Neural progenitor cell (in vitro differentiated cells): Measurements from ENCODE around the gene SACS. TPM values are rescaled to one million over a fixed set of nuclear protein-coding genes. Genes with fewer than 3 reads are reported as not detected.
"Not testable (repeated sequence)": the region's sequence is repeated elsewhere in the genome, so short reads cannot be mapped to it uniquely, and the experiment has no call there.

Experiments used
- DNase-seq: peaks from one replicate; pipeline ENCODE4 v3.0.0-alpha.2; 2016; ENCODE audit warnings: low spot score
- H2AFZ ChIP-seq: fragments of 200-600 bp; sonication (generic); replicated peaks from 2 replicates; pipeline ENCODE4 v1.6.1; 2016; ENCODE audit warnings: antibody characterized with exemption
- H3F3A ChIP-seq: fragments of 200-600 bp; sonication (generic); 2 replicates; pipeline ENCODE4 v1.6.1; 2016; ENCODE audit warnings: antibody characterized with exemption, low read depth
- H3K27ac ChIP-seq: fragments of 200-600 bp; sonication (generic); 2 replicates; pipeline ENCODE4 v1.5.1; 2016; ENCODE audit warnings: mild to moderate bottlenecking
- H3K27me3 ChIP-seq: fragments of 200-600 bp; sonication (generic); 2 replicates; pipeline ENCODE4 v1.6.1; 2016; ENCODE audit warnings: mild to moderate bottlenecking, moderate library complexity
- H3K36me3 ChIP-seq: fragments of 200-600 bp; sonication (generic); 2 replicates; pipeline ENCODE4 v1.5.1; 2016
- H3K4me1 ChIP-seq: fragments of 200-600 bp; sonication (generic); 2 replicates; pipeline ENCODE4 v1.6.1; 2016; ENCODE audit warnings: mixed run types
- H3K4me2 ChIP-seq: fragments of 200-600 bp; sonication (generic); 2 replicates; pipeline ENCODE4 v1.6.1; 2016
- H3K4me3 ChIP-seq: fragments of 200-600 bp; sonication (generic); 2 replicates; pipeline ENCODE4 v1.5.1; 2016
- H3K79me2 ChIP-seq: fragments of 200-600 bp; sonication (generic); 2 replicates; pipeline ENCODE4 v1.6.1; 2016; ENCODE audit warnings: low read depth
- H3K9ac ChIP-seq: fragments of 200-600 bp; sonication (generic); 2 replicates; pipeline ENCODE4 v1.6.1; 2016
- H3K9me3 ChIP-seq: fragments of 200-600 bp; sonication (generic); 2 replicates; pipeline ENCODE4 v1.5.1; 2016; ENCODE audit warnings: low read depth
- H4K20me1 ChIP-seq: fragments of 200-600 bp; sonication (generic); 2 replicates; pipeline ENCODE4 v1.6.1; 2016; ENCODE audit warnings: low read depth
- H3K27ac Mint-ChIP-seq: 3 replicates; pipeline ENCODE4 v1.8.0; 2021; ENCODE audit warnings: mixed read lengths
- H3K27me3 Mint-ChIP-seq: 2 replicates; pipeline ENCODE4 v1.8.0; 2022; ENCODE audit warnings: low read depth, mild to moderate bottlenecking, inconsistent platforms, moderate library complexity, mixed read lengths; ENCODE audit not compliant: insufficient read depth
- H3K36me3 Mint-ChIP-seq: 3 replicates; pipeline ENCODE4 v1.8.0; 2021; ENCODE audit warnings: mixed read lengths
- H3K4me1 Mint-ChIP-seq: 3 replicates; pipeline ENCODE4 v1.8.0; 2021; ENCODE audit warnings: mixed read lengths
- H3K4me3 Mint-ChIP-seq: 3 replicates; pipeline ENCODE4 v1.8.0; 2021; ENCODE audit warnings: mild to moderate bottlenecking, moderate library complexity, mixed read lengths
- H3K9me3 Mint-ChIP-seq: 3 replicates; pipeline ENCODE4 v1.8.0; 2020; ENCODE audit warnings: mixed read lengths
- EZH2 ChIP-seq: fragments of 200-600 bp; sonication (generic); IDR thresholded peaks from 2 replicates; pipeline ENCODE4 v1.6.1; 2017; ENCODE audit warnings: antibody characterized with exemption, mild to moderate bottlenecking, moderate library complexity
- EZH2phosphoT487 ChIP-seq: fragments of 200-600 bp; sonication (generic); IDR thresholded peaks from 2 replicates; pipeline ENCODE4 v1.6.1; 2017; ENCODE audit warnings: antibody characterized with exemption
- total RNA-seq: library from RNA; depleted of rRNA; stranded (reverse); fragments of >200 nt; gene quantifications from 2 replicates; pipeline ENCODE4 v1.2.3, GENCODE V29; 2015; ENCODE audit warnings: low replicate concordance
- TF ChIP-seq, protein P1 (sequence below): fragments of 200-600 bp; sonication (generic); IDR thresholded peaks from 2 replicates; pipeline ENCODE4 v1.5.1; 2017; ENCODE audit warnings: antibody characterized with exemption, mild to moderate bottlenecking

The SACS gene
- total RNA-seq, 1 donor from 2014 or later = 77.7 TPM

DNA sequence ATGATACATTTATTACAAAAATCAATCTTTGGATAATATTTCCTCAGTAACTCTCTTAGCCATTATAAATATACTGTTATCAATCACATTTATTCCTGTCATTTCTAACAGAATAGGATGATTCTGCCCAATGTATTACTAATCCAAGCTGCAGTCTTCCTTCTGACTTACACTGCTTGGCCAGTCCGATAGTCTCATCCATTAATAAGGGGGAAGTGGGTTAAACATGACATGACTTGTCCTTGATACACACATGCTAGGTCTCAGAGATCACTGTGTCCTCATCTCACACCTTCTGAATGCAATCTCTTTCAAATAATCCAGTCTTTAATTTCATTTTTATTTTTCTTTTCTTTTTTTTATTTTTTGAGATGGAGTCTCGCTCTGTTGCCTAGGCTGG lies 18.8 kb downstream of the SACS start:
- Histone ChIP-seq H3K4me2 (no peak overlapping the region), H3K27ac (no peak overlapping the region), H3K4me1 (no peaks in the 10 kb centered on the region), H2AFZ (no peak overlapping the region), H3K79me2 (peaks cover 10% of the 10 kb centered on the region), H4K20me1 (no peaks in the 10 kb centered on the region), H3K27me3 (no peaks in the 10 kb centered on the region), H3K4me3 (no peak overlapping the region), H3K36me3 (peaks cover 12% of the 10 kb centered on the region), H3F3A (no peaks in the 10 kb centered on the region), H3K9me3 (no peaks in the 10 kb centered on the region), H3K9ac (no peak overlapping the region)
- no peaks in the 10 kb centered on the region for H3K4me1 Mint-ChIP-seq
- H3K27ac Mint-ChIP-seq = no peak overlapping the region
- DNase-seq = no peak
- no peaks in the 10 kb centered on the region for H3K27me3 Mint-ChIP-seq
- peaks cover 8% of the 10 kb centered on the region for H3K9me3 Mint-ChIP-seq
- no peak for TF ChIP-seq EZH2phosphoT487
- TF ChIP-seq, protein P1, sequence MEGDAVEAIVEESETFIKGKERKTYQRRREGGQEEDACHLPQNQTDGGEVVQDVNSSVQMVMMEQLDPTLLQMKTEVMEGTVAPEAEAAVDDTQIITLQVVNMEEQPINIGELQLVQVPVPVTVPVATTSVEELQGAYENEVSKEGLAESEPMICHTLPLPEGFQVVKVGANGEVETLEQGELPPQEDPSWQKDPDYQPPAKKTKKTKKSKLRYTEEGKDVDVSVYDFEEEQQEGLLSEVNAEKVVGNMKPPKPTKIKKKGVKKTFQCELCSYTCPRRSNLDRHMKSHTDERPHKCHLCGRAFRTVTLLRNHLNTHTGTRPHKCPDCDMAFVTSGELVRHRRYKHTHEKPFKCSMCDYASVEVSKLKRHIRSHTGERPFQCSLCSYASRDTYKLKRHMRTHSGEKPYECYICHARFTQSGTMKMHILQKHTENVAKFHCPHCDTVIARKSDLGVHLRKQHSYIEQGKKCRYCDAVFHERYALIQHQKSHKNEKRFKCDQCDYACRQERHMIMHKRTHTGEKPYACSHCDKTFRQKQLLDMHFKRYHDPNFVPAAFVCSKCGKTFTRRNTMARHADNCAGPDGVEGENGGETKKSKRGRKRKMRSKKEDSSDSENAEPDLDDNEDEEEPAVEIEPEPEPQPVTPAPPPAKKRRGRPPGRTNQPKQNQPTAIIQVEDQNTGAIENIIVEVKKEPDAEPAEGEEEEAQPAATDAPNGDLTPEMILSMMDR = no peak
- no peak for TF ChIP-seq EZH2
- H3K36me3 Mint-ChIP-seq = peaks cover 29% of the 10 kb centered on the region
- H3K4me3 Mint-ChIP-seq = no peak overlapping the region

DNA sequence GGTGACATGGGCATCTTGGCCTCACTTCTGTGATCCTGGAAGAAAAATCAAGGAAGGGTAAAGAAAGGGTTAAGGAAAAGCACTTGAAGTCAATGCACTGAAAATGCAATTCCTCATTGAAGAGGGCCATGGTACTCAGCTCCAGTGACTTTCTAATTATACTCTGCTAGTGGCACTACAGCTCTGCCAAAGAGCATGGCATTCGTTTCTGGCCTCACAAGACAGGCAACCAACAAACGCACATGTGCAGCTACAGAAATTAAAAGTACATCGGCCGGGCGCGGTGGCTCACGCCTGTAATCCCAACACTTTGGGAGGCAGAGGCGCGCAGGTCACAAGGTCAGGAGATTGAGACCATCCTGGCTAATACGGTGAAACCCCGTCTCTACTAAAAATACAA lies 21.8 kb downstream of the SACS start:
- H3K4me1 Mint-ChIP-seq = no peaks in the 10 kb centered on the region

DNA sequence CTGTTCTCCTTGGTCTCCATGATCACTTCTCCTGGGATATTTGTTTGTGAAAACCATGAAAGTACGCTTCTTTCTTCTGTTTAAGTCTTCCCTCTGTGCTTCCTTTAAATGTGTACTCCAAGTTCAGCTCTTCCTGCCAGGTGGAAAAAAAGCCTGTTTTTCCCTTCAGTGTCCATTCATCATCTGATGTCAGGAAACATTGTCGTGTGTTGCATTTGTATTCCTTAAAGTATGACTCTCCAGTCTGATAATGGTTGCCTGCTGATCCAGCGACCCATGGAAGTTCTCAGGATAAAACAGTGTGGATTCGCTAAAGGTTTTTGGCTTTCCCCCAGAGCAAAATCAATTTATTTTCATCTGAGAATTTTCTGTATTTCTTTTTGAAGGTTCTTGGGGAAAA lies 22.3 kb downstream of the SACS start:
- Histone ChIP-seq H3K4me1 (no peaks in the 10 kb centered on the region), H3K36me3 (peaks cover 13% of the 10 kb centered on the region), H3K4me2 (no peak overlapping the region), H4K20me1 (no peaks in the 10 kb centered on the region), H3K9ac (no peak overlapping the region), H3K79me2 (peaks cover 30% of the 10 kb centered on the region), H3K27ac (no peak overlapping the region), H3K27me3 (no peaks in the 10 kb centered on the region), H3F3A (no peaks in the 10 kb centered on the region), H3K9me3 (no peaks in the 10 kb centered on the region), H2AFZ (no peak overlapping the region), H3K4me3 (no peak overlapping the region)
- no peak overlapping the region for H3K4me3 Mint-ChIP-seq
- no peak overlapping the region for H3K27ac Mint-ChIP-seq
- H3K4me1 Mint-ChIP-seq = no peaks in the 10 kb centered on the region
- TF ChIP-seq EZH2 = no peak
- H3K36me3 Mint-ChIP-seq = peaks cover 43% of the 10 kb centered on the region
- peaks cover 27% of the 10 kb centered on the region for H3K9me3 Mint-ChIP-seq
- DNase-seq = no peak
- peaks cover 4% of the 10 kb centered on the region for H3K27me3 Mint-ChIP-seq

More for the DNA sequence above, 21.8 kb downstream of the SACS start:
- no peaks in the 10 kb centered on the region for H4K20me1 ChIP-seq
- no peak overlapping the region for H3K27ac Mint-ChIP-seq
- H3K27ac ChIP-seq = no peak overlapping the region
- H3K27me3 ChIP-seq = no peaks in the 10 kb centered on the region
- peaks cover 24% of the 10 kb centered on the region for H3K9me3 Mint-ChIP-seq
- H3K36me3 Mint-ChIP-seq = peaks cover 39% of the 10 kb centered on the region
- no peak overlapping the region for H3K4me3 ChIP-seq
- no peaks in the 10 kb centered on the region for H3K9me3 ChIP-seq
- no peaks in the 10 kb centered on the region for H3F3A ChIP-seq
- H3K4me2 ChIP-seq = no peak overlapping the region
- H3K79me2 ChIP-seq = peaks cover 25% of the 10 kb centered on the region
- H3K36me3 ChIP-seq = peaks cover 13% of the 10 kb centered on the region
- no peak overlapping the region for H3K4me3 Mint-ChIP-seq
- H3K27me3 Mint-ChIP-seq = peaks cover 3% of the 10 kb centered on the region
- no peak overlapping the region for H3K9ac ChIP-seq
- no peaks in the 10 kb centered on the region for H3K4me1 ChIP-seq
- TF ChIP-seq EZH2phosphoT487 = no peak
- TF ChIP-seq, protein P1 = no peak
- no peak for TF ChIP-seq EZH2
- no peak overlapping the region for H2AFZ ChIP-seq
- DNase-seq = no peak

DNA sequence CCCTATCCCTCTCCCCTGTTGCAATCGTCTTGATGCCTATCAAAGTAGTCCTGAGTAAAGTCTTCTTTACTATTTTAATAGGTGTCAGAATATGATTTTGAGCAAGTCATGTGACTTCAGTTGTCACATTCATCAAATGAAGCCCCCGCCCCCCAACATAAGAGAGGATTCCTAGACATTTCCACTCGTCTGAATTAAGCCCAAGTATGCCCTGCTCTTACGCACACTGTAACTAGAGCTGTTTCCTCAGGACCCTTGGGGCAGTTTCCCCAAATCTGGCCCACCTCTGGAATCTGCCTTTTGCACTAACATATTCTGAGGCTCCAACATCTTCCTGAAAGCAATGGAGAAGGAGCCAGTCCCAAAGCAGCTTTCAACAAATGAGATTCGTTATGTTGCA lies 25.5 kb downstream of the SACS start:
- no peak overlapping the region for H2AFZ ChIP-seq
- TF ChIP-seq, protein P1 = no peak
- no peak for TF ChIP-seq EZH2phosphoT487
- Mint-ChIP-seq H3K9me3 (peaks cover 56% of the 10 kb centered on the region), H3K27ac (no peak overlapping the region), H3K4me3 (no peak overlapping the region), H3K27me3 (peaks cover 4% of the 10 kb centered on the region), H3K36me3 (peaks cover 64% of the 10 kb centered on the region), H3K4me1 (no peaks in the 10 kb centered on the region)
- H4K20me1 ChIP-seq = no peaks in the 10 kb centered on the region
- H3K27me3 ChIP-seq = no peaks in the 10 kb centered on the region
- peaks cover 59% of the 10 kb centered on the region for H3K79me2 ChIP-seq
- no peaks in the 10 kb centered on the region for H3K9me3 ChIP-seq
- no peak overlapping the region for H3K9ac ChIP-seq
- H3K27ac ChIP-seq = no peak overlapping the region
- no peaks in the 10 kb centered on the region for H3K4me1 ChIP-seq
- H3K4me2 ChIP-seq = no peak overlapping the region
- H3K36me3 ChIP-seq = peaks cover 13% of the 10 kb centered on the region
- H3K4me3 ChIP-seq = no peak overlapping the region
- H3F3A ChIP-seq = no peaks in the 10 kb centered on the region
- no peak for DNase-seq

DNA sequence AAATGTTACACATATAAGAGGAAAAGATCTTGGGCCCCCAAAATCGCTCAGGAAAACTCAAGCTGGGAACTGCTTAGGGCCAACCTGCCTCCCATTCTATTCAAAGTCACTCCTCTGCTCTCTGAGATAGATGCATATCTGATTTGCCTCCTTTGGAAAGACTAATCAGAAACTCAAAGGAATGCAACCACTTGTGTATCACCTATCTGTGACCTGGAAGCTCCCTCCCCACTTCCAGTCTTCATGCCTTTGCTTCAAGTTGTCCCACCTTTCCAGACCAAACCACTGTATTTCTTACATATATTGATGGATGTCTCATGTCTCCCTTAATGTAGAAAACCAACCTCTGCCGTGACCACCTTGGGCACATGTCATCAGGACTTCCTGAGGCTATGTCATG lies 32.3 kb downstream of the SACS start:
- not testable (repeated sequence) for H3K4me3 Mint-ChIP-seq, H3K4me3 ChIP-seq, H3K9me3 ChIP-seq, H3F3A ChIP-seq, H3K4me1 Mint-ChIP-seq, H3K36me3 ChIP-seq, H3K27ac Mint-ChIP-seq, H3K27me3 Mint-ChIP-seq, H2AFZ ChIP-seq, H3K4me2 ChIP-seq, H3K4me1 ChIP-seq, H3K27ac ChIP-seq, H4K20me1 ChIP-seq, DNase-seq, H3K9ac ChIP-seq, H3K27me3 ChIP-seq
- H3K79me2 ChIP-seq = peaks cover 45% of the 10 kb centered on the region
- peaks cover 63% of the 10 kb centered on the region for H3K9me3 Mint-ChIP-seq
- peaks cover 52% of the 10 kb centered on the region for H3K36me3 Mint-ChIP-seq
